GM12875 (cell line): ENCODE data around the gene PDE11A.

Source experiments
- H3K4me3 ChIP-seq: one replicate; pipeline ENCODE4 v1.5.1; 2011; ENCODE audit warnings: low read depth, low read length, control low read depth
- TF ChIP-seq, protein P1 (sequence below): IDR thresholded peaks from 2 replicates; pipeline ENCODE4 v1.5.1; 2011; ENCODE audit warnings: low read depth, mild to moderate bottlenecking, control low read depth, inconsistent platforms, low read length, moderate library complexity, borderline replicate concordance; ENCODE audit not compliant: insufficient read depth

Gene PDE11A

DNA sequence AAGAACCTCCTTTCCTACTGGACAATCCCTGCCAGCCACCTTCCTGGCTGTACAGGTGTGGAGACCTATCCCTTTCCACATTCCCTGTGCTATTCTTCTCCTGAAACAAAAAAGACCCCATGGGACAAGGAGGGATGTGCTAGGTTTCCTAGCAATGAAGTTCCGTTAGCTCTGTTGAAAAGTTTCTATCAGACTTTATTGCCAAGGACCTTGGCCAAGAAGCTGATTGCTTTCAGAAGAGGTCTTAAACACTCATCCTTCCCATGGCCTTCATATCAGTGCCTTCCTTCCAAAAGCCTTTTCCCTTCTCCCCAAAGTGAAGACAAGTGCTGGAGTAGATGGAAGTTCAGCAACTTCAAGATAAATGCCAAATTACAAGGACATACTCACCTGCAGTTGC is 485.2 kb downstream of the PDE11A start:
- no peak overlapping the region for H3K4me3 ChIP-seq
- TF ChIP-seq, protein P1, sequence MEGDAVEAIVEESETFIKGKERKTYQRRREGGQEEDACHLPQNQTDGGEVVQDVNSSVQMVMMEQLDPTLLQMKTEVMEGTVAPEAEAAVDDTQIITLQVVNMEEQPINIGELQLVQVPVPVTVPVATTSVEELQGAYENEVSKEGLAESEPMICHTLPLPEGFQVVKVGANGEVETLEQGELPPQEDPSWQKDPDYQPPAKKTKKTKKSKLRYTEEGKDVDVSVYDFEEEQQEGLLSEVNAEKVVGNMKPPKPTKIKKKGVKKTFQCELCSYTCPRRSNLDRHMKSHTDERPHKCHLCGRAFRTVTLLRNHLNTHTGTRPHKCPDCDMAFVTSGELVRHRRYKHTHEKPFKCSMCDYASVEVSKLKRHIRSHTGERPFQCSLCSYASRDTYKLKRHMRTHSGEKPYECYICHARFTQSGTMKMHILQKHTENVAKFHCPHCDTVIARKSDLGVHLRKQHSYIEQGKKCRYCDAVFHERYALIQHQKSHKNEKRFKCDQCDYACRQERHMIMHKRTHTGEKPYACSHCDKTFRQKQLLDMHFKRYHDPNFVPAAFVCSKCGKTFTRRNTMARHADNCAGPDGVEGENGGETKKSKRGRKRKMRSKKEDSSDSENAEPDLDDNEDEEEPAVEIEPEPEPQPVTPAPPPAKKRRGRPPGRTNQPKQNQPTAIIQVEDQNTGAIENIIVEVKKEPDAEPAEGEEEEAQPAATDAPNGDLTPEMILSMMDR = no peak

- TF ChIP-seq, protein P1 = no peak
- no peak overlapping the region for H3K4me3 ChIP-seq
Measured at GRCh38 chr2:177586154-177586553, 486.4 kb downstream of the PDE11A start.

DNA sequence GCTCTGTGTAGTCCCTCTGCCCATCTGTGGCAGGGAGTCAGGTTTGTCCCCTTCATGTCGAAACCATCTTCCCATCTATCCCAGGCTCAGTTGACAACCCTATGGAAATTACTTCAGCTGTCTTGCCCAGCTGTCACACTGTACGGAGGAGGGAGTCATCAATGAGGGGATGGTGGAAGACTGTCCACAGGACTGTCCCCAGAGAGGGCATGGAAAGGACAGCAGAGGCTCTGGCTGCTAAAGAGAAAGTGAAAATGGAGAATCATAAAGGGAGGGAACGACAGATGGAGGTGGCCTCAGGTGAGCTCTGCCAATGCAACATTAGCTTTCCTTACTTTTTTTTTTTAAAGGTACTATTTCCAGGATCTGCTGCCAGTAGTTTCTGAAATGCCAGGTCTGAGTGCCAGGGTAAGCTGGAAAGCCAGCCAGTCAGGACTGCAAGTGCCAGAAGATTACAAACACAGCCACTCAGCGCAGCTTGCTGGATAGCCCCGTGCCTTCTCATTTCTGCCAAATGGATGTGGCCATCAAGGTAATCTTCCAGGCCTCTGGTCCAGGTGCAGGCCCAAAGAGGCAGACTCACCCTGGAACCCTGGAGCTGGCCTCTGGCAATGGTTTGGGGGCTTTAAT is 487.2 kb downstream of the PDE11A start:
- TF ChIP-seq, protein P1 = no peak
- H3K4me3 ChIP-seq = no peak overlapping the region

GRCh38 chr2:177584030-177584692 is 488.4 kb downstream of the PDE11A start:
- TF ChIP-seq, protein P1 = no peak
- no peak overlapping the region for H3K4me3 ChIP-seq

DNA sequence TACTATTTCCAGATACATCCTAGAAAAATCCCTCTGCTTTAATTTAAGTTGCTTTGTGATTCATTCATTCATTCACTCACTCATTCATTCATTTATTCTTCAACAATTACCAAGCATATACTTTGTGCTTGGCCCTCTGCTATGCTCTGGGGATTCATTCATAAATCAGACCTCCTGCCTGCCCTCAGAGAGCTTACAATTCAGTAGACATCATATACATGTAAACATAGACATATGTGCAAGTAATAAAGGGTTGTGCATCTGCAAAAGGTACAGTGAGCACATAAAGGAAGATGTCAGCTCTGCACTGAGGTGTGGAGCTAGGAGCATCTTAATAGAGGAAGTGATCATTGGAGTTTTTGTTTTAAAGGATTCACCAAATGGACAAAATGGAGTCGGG is 490.6 kb downstream of the PDE11A start:
- TF ChIP-seq, protein P1 = no peak
- H3K4me3 ChIP-seq = no peak overlapping the region

DNA sequence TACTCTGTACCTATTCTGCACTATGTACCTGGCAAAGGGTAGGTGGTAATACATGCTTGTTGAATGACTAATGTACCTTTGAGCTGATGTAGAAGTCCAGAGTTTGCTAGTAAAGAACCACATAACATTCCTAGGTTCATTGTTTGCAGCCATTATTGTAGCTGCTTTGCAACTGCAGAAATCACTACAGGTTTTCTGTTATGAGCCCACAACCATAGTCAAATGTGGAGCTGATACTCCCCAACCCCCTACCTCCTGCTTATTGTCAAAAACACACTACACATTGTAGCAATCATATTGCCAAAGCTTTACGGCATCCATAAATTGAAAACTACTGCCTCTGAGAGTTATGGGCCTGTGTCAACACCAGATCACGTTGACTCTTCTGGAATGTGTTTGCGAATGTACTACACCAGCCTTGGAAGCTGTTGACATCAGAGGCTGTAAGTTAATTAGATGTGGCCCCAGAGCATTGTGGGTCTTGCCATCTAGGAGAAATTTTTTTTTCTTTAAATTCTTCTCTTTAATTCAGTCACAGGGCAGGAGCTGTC is 493.0 kb downstream of the PDE11A start:
- no peak overlapping the region for H3K4me3 ChIP-seq
- TF ChIP-seq, protein P1 = no peak

DNA sequence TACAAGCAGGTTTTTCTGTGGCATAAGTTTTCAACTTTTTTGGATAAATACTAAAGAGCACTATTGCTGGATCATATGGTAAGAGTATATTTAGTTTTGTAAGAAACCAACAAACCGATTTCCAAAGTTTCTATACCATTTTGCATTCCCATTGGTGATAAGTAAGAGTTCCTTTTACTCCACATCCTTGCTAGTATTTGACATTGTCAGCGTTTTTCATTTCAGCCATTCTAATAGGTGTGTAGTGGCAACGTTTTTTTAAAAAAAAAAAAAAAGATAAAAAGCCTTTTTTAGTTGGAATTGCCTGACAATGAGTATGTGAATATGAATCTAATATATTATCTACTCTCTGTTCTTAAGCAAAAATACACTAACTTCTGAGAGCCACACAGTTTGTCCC is 494.1 kb downstream of the PDE11A start:
- H3K4me3 ChIP-seq = no peak overlapping the region
- TF ChIP-seq, protein P1 = no peak
